ENCODE data around the gene RNF223.

The RNF223 gene

GRCh38 chr1:1073743-1074587 is at the start of gene RNF223:
TSS of gene RNF223 (minus strand) at chr1:1074306. CDS start at chr1:1072566, 1,740 bp downstream.
- no peak for DNase-seq (ENCODE audit: low spot score)

- no peak for DNase-seq (ENCODE audit: low spot score)
Measured at GRCh38 chr1:1122981-1123480, 48.9 kb upstream of the RNF223 start.

- peak; percentile 83 for DNase-seq (ENCODE audit: low spot score)
Measured at GRCh38 chr1:1122078-1122811, 48.1 kb upstream of the RNF223 start.

- DNase-seq (ENCODE audit: low spot score), result no peak
Measured at GRCh38 chr1:1121611-1122077, 47.5 kb upstream of the RNF223 start.

GRCh38 chr1:1120866-1121591 is 46.9 kb upstream of the RNF223 start:
- DNase-seq (ENCODE audit: low spot score), result no peak

- DNase-seq (ENCODE audit: low spot score), result no peak
Measured at GRCh38 chr1:1120096-1120495, 46.0 kb upstream of the RNF223 start.

- no peak for DNase-seq (ENCODE audit: low spot score)
Measured at GRCh38 chr1:1119272-1119890, 45.3 kb upstream of the RNF223 start.

GRCh38 chr1:1118876-1119220 is 44.7 kb upstream of the RNF223 start:
- no peak for DNase-seq (ENCODE audit: low spot score)

- no peak for DNase-seq (ENCODE audit: low spot score)
Measured at GRCh38 chr1:1118011-1118875, 44.1 kb upstream of the RNF223 start.

GRCh38 chr1:1117469-1117831 is 43.3 kb upstream of the RNF223 start:
- DNase-seq (ENCODE audit: low spot score), result no peak

- peak; percentile 30 for DNase-seq (ENCODE audit: low spot score)
Measured at GRCh38 chr1:1116701-1117468, 42.8 kb upstream of the RNF223 start.

- peak; percentile 94 for DNase-seq (ENCODE audit: low spot score)
Measured at GRCh38 chr1:1115786-1116700, 41.9 kb upstream of the RNF223 start, which contains the start of gene C1orf159. TSS of gene C1orf159 (minus strand) at chr1:1116089. CDS start at chr1:1091543, 24,546 bp downstream.

- DNase-seq (ENCODE audit: low spot score), result no peak
Measured at GRCh38 chr1:1115136-1115785, 41.2 kb upstream of the RNF223 start.

- DNase-seq (ENCODE audit: low spot score), result no peak
Measured at GRCh38 chr1:1114431-1114830, 40.3 kb upstream of the RNF223 start.

- DNase-seq (ENCODE audit: low spot score), result no peak
Measured at GRCh38 chr1:1112237-1112985, 38.3 kb upstream of the RNF223 start.

GRCh38 chr1:1111516-1112236 is 37.6 kb upstream of the RNF223 start:
- DNase-seq (ENCODE audit: low spot score), result no peak

- no peak for DNase-seq (ENCODE audit: low spot score)
Measured at GRCh38 chr1:1110561-1110971, 36.5 kb upstream of the RNF223 start.

Data from germinal center (tissue), 1 donor.